ENCODE results near the gene SS18L1. TPM values are rescaled to one million over a fixed set of nuclear protein-coding genes. Genes with fewer than 3 reads are reported as not detected.

SS18L1 gene
- total RNA-seq, 1 experiment from 2014 or later = 29.0 TPM

DNA sequence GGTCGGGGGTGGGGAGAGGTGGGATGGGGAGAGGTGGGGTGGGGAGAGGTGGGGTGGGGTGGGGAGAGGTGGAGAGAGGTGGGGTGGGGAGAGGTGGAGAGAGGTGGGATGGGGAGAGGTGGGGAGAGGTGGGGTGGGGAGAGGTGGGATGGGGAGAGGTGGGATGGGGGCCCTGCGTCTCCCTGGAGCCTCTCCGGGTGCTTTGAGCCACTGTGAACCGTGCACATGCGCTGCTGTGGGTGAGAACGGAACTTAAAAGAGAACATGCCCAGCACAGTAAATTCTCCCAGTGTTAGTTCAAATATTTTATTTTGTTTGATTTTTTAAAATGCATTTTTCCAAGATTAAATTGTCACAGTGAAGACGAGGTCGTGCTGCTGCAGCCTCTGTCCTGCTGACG lies 16.7 kb downstream of the SS18L1 start:
- H3K27me3 ChIP-seq (ENCODE audit: insufficient read depth, low read depth) = no peaks in the 10 kb centered on the region
- peaks cover 30% of the 10 kb centered on the region for H3K4me1 ChIP-seq (replicated peaks; ENCODE audit: insufficient read depth)
- no peak overlapping the region for H3K27ac ChIP-seq
- peaks cover 13% of the 10 kb centered on the region; the same call in 1 of the 2 replicates for H3K36me3 ChIP-seq (ENCODE audit: low read depth)
- H4K20me1 ChIP-seq (ENCODE audit: insufficient read depth) = peaks cover 46% of the 10 kb centered on the region
- DNase-seq = no peak
- peaks cover 35% of the 10 kb centered on the region for H3K79me2 ChIP-seq (ENCODE audit: low read depth)
- ChIA-PET POLR2A (ENCODE audit: unreplicated experiment) (no interaction called here), CTCF (no interaction called here)
- no peak overlapping the region for H3K4me3 ChIP-seq
- no peaks in the 10 kb centered on the region for H3K9me3 ChIP-seq (ENCODE audit: insufficient read depth, low read depth)
- no peak overlapping the region for H3K4me2 ChIP-seq
- no TSS peak for BruUV-seq (replicated peaks)
- no peaks in the 10 kb centered on the region for H3K9me2 ChIP-seq (ENCODE audit: insufficient read depth)
- TF ChIP-seq, protein P1, sequence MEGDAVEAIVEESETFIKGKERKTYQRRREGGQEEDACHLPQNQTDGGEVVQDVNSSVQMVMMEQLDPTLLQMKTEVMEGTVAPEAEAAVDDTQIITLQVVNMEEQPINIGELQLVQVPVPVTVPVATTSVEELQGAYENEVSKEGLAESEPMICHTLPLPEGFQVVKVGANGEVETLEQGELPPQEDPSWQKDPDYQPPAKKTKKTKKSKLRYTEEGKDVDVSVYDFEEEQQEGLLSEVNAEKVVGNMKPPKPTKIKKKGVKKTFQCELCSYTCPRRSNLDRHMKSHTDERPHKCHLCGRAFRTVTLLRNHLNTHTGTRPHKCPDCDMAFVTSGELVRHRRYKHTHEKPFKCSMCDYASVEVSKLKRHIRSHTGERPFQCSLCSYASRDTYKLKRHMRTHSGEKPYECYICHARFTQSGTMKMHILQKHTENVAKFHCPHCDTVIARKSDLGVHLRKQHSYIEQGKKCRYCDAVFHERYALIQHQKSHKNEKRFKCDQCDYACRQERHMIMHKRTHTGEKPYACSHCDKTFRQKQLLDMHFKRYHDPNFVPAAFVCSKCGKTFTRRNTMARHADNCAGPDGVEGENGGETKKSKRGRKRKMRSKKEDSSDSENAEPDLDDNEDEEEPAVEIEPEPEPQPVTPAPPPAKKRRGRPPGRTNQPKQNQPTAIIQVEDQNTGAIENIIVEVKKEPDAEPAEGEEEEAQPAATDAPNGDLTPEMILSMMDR (conservative IDR thresholded peaks at IDR 0.05) = no peak
- no peak for TF ChIP-seq EZH2 (IDR thresholded peaks at IDR 0.05; ENCODE audit: low read depth)
- H3F3A ChIP-seq (ENCODE audit: insufficient read depth, low read depth) = peaks cover 18% of the 10 kb centered on the region
- intact Hi-C loops (cut with micrococcal nuclease; ENCODE audit: unreplicated experiment) = no loop called here
- no peak overlapping the region for H2AFZ ChIP-seq

DNA sequence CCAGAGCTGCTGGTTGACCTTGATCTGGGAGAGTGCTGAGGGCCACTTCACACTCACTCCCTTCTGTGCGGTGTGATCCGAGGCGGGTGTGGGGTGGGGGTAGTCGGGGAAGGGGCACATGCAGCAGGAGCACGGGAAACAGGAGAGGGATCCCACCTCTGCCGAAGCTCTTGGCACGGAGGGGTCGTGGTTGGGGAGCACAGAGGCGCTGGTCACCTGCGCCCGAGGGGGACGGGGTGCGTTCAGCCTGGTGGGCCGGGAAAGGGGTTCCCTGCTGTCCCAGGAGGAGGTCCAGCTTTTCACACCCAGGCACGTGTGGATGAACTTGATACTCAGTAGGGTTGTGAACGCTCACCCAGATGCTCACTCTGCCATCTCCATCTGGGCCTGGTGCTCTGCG lies 17.3 kb downstream of the SS18L1 start:
- Histone ChIP-seq H3K4me1 (replicated peaks; ENCODE audit: insufficient read depth) (peaks cover 24% of the 10 kb centered on the region), H4K20me1 (ENCODE audit: insufficient read depth) (peaks cover 42% of the 10 kb centered on the region), H3F3A (ENCODE audit: insufficient read depth, low read depth) (peaks cover 14% of the 10 kb centered on the region), H3K4me3 (no peak overlapping the region), H3K79me2 (ENCODE audit: low read depth) (peaks cover 33% of the 10 kb centered on the region), H3K27me3 (ENCODE audit: insufficient read depth, low read depth) (no peaks in the 10 kb centered on the region), H3K36me3 (ENCODE audit: low read depth) (peaks cover 13% of the 10 kb centered on the region; the same call in 1 of the 2 replicates), H3K4me2 (no peak overlapping the region), H3K27ac (no peak overlapping the region), H2AFZ (no peak overlapping the region), H3K9me2 (ENCODE audit: insufficient read depth) (no peaks in the 10 kb centered on the region), H3K9me3 (ENCODE audit: insufficient read depth, low read depth) (no peaks in the 10 kb centered on the region)
- no TSS peak for BruUV-seq (replicated peaks)
- no peak for DNase-seq
- POLR2A ChIA-PET (ENCODE audit: unreplicated experiment) = no interaction called here
- CTCF ChIA-PET = no interaction called here
- intact Hi-C loops (cut with micrococcal nuclease; ENCODE audit: unreplicated experiment) = no loop called here
- TF ChIP-seq, protein P1 (conservative IDR thresholded peaks at IDR 0.05) = no peak
- no peak for TF ChIP-seq EZH2 (IDR thresholded peaks at IDR 0.05; ENCODE audit: low read depth)

DNA sequence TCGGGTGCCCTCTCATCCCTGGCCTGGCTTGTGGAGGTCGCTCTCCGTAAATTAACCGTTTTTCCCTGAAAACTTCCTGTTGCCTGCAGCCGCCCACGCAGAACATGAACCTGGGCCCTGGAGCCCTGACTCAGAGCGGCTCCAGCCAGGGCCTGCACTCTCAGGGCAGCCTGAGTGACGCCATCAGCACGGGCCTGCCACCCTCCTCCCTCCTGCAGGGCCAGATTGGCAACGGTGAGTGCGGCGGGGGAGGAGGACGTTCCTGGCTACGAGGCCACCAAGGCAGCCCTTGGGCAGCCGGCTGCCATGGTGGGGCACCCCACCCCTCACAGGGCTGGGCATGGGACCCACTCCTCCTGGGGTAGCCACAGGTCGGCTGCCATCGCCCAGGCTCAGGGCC lies 17.8 kb downstream of the SS18L1 start:
- Histone ChIP-seq H4K20me1 (ENCODE audit: insufficient read depth) (peaks cover 38% of the 10 kb centered on the region), H2AFZ (no peak overlapping the region), H3K9me3 (ENCODE audit: insufficient read depth, low read depth) (no peaks in the 10 kb centered on the region), H3K79me2 (ENCODE audit: low read depth) (peaks cover 28% of the 10 kb centered on the region), H3K27ac (no peak overlapping the region), H3K4me2 (no peak overlapping the region), H3K36me3 (ENCODE audit: low read depth) (peaks cover 13% of the 10 kb centered on the region; the same call in 1 of the 2 replicates), H3K4me1 (replicated peaks; ENCODE audit: insufficient read depth) (peaks cover 20% of the 10 kb centered on the region), H3F3A (ENCODE audit: insufficient read depth, low read depth) (peaks cover 9% of the 10 kb centered on the region), H3K27me3 (ENCODE audit: insufficient read depth, low read depth) (no peaks in the 10 kb centered on the region), H3K4me3 (no peak overlapping the region), H3K9me2 (ENCODE audit: insufficient read depth) (no peaks in the 10 kb centered on the region)
- no TSS peak for BruUV-seq (replicated peaks)
- DNase-seq = no peak
- TF ChIP-seq EZH2 (IDR thresholded peaks at IDR 0.05; ENCODE audit: low read depth) = no peak
- TF ChIP-seq, protein P1 (conservative IDR thresholded peaks at IDR 0.05) = no peak
- ChIA-PET POLR2A (ENCODE audit: unreplicated experiment) (no interaction called here), CTCF (no interaction called here)
- intact Hi-C loops (cut with micrococcal nuclease; ENCODE audit: unreplicated experiment) = no loop called here
